ENCODE results near the gene TLE1.

DNA sequence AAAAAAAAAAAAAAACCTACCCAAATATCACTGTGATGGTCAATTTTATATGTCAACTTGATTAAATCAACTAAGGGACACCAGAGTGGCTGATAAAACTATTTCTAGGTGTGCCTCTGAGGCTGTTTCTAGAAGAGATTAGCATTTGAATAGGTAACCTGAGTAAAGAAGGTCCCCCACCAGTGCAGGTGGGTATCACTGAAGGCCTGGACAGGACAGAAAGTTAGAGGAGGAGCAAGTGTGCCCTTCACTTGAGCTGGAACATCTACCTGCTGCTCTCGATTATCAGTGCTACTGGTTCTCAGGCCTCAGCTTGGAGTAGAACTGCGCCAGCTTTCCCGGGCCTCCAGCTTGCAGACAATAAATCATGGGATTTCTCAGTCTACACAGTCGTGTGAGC, 88.7 kb downstream of the TLE1 start:
- no peak for TF ChIP-seq CTCF (IDR thresholded peaks at IDR 0.05)
- TF ChIP-seq POLR2AphosphoS5 (IDR thresholded peaks at IDR 0.05): no peak

Data from stomach (tissue), 4 donors.